H1 (cell line): ENCODE data around the gene ABCA6. TPM values are rescaled to one million over a fixed set of nuclear protein-coding genes. Genes with fewer than 3 reads are reported as not detected.

Experiments
- CTCF ChIA-PET: fragments of 300-600 bp; sonication (Branson Sonifier 250); formaldehyde crosslinking; loops from one replicate; lab custom pipeline; 2021; ENCODE audit not compliant: partially characterized antibody; lab: Charles Lee
- POLR2A ChIA-PET: fragments of 300-600 bp; sonication (Branson Sonifier 250); formaldehyde crosslinking; loops from one replicate; lab custom pipeline; 2021; ENCODE audit warnings: inconsistent platforms; ENCODE audit not compliant: partially characterized antibody; lab: Charles Lee
- DNase-seq, 2 experiments: peaks; one replicate each; pipeline versions ENCODE4 v3.0.0 to v3.0.0-alpha.2; 2010 to 2022; ENCODE audit warnings: low spot score in 2 of 2, low read depth in 1 of 2, mixed read lengths in 1 of 2
- FAIRE-seq: peaks from 2 replicates; lab custom pipeline; 2011; peaks lifted over from hg19 to GRCh38; lab: Jason Lieb, UNC
- H2AFZ ChIP-seq: 2 replicates; pipeline ENCODE4 v1.8.1; 2012; ENCODE audit warnings: low read length, inconsistent platforms
- H2AK5ac ChIP-seq: 2 replicates; pipeline ENCODE4 v1.6.1; 2013; ENCODE audit warnings: low read depth, low read length
- H2BK120ac ChIP-seq: replicated peaks from 2 replicates; pipeline ENCODE3; 2013; ENCODE audit warnings: low read depth, low read length, inconsistent platforms
- H2BK12ac ChIP-seq: 2 replicates; pipeline ENCODE4 v1.6.1; 2013; ENCODE audit warnings: low read depth, low read length
- H2BK15ac ChIP-seq: 2 replicates; pipeline ENCODE4 v1.6.1; 2013; ENCODE audit warnings: low read length
- H2BK20ac ChIP-seq: 2 replicates; pipeline ENCODE4 v1.6.1; 2013; ENCODE audit warnings: low read length
- H2BK5ac ChIP-seq: 2 replicates; pipeline ENCODE4 v1.6.1; 2013; ENCODE audit warnings: low read depth, low read length
- H3K14ac ChIP-seq: 2 replicates; pipeline ENCODE4 v1.6.1; 2013; ENCODE audit warnings: inconsistent platforms; ENCODE audit not compliant: insufficient read length
- H3K18ac ChIP-seq: 2 replicates; pipeline ENCODE4 v1.6.1; 2013; ENCODE audit warnings: low read length; ENCODE audit errors: extremely low read depth
- H3K23ac ChIP-seq: 2 replicates; pipeline ENCODE4 v1.6.1; 2013; ENCODE audit warnings: inconsistent platforms; ENCODE audit not compliant: insufficient read length
- H3K23me2 ChIP-seq: 2 replicates; pipeline ENCODE4 v1.6.1; 2013; ENCODE audit warnings: low read depth, low read length
- H3K27ac ChIP-seq: 2 replicates; pipeline ENCODE4 v1.6.1; 2011; ENCODE audit warnings: low read depth, low read length, inconsistent platforms
- H3K27me3 ChIP-seq, 4 experiments: replicated peaks in 1 of 4; 1 replicate in 1 of 4; 2 replicates in 3 of 4; pipeline versions ENCODE4 v1.6.1 to v1.8.1; 2011 to 2013; ENCODE audit warnings: low read length in 3 of 4, mild to moderate bottlenecking in 3 of 4, inconsistent platforms in 2 of 4, mixed read lengths in 2 of 4, moderate library complexity in 1 of 4; ENCODE audit not compliant: control insufficient read depth in 3 of 4, insufficient read depth in 3 of 4; ENCODE audit errors: extremely low read depth in 1 of 4
- H3K36me3 ChIP-seq, 4 experiments: 2 replicates each; pipeline versions ENCODE4 v1.6.1 to v1.8.1; 2011 to 2013; ENCODE audit warnings: mild to moderate bottlenecking in 4 of 4, low read length in 3 of 4, moderate library complexity in 2 of 4, control low read depth in 1 of 4, inconsistent platforms in 1 of 4; ENCODE audit not compliant: insufficient read depth in 4 of 4, control insufficient read depth in 2 of 4
- H3K4ac ChIP-seq: replicated peaks from 2 replicates; pipeline ENCODE3; 2013; ENCODE audit warnings: low read length, low read depth, mixed read lengths, inconsistent platforms; ENCODE audit not compliant: insufficient read length
- H3K4me1 ChIP-seq, 4 experiments: replicated peaks in 1 of 4; 1 replicate in 1 of 4; 2 replicates in 3 of 4; pipeline versions ENCODE4 v1.6.1 to v1.8.1; 2011 to 2013; ENCODE audit warnings: low read length in 3 of 4, inconsistent platforms in 2 of 4, mixed read lengths in 1 of 4; ENCODE audit not compliant: insufficient read depth in 4 of 4, control insufficient read depth in 3 of 4
- H3K4me2 ChIP-seq, 2 experiments: 2 replicates each; pipeline versions ENCODE4 v1.6.1 to v1.8.1; 2011 to 2013; ENCODE audit warnings: low read depth in 2 of 2, low read length in 2 of 2, control low read depth in 1 of 2, inconsistent platforms in 1 of 2, mild to moderate bottlenecking in 1 of 2; ENCODE audit not compliant: insufficient read depth in 1 of 2
- H3K4me3 ChIP-seq, 4 experiments: fragments of 200-600, 300-600 bp in 1 of 4; sonication (generic), shearing (Covaris generic), sonication (Bioruptor Twin) in 1 of 4; 2 replicates each; pipeline versions ENCODE4 v1.5.1 to v1.8.1; 2011 to 2016; ENCODE audit warnings: low read length in 4 of 4, low read depth in 3 of 4, control low read depth in 2 of 4, inconsistent platforms in 2 of 4, mild to moderate bottlenecking in 2 of 4, mixed read lengths in 1 of 4, moderate library complexity in 1 of 4; ENCODE audit not compliant: insufficient read depth in 2 of 4; ENCODE audit errors: extremely low read depth in 1 of 4
- H3K56ac ChIP-seq: replicated peaks from 2 replicates; pipeline ENCODE3; 2013; ENCODE audit warnings: low read depth, mild to moderate bottlenecking, mixed read lengths, low read length, inconsistent platforms; ENCODE audit not compliant: insufficient read length
- H3K79me1 ChIP-seq: 2 replicates; pipeline ENCODE4 v1.6.1; 2013; ENCODE audit warnings: low read depth, low read length, control low read depth
- H3K79me2 ChIP-seq, 2 experiments: 2 replicates each; pipeline versions ENCODE4 v1.6.1 to v1.8.1; 2012 to 2013; ENCODE audit warnings: low read length in 2 of 2, mild to moderate bottlenecking in 2 of 2, inconsistent platforms in 1 of 2; ENCODE audit not compliant: insufficient read depth in 2 of 2, control insufficient read depth in 1 of 2
- H3K9ac ChIP-seq, 4 experiments: replicated peaks in 1 of 4; 1 replicate in 1 of 4; 2 replicates in 3 of 4; pipeline versions ENCODE4 v1.6.1 to v1.8.1; 2011 to 2013; ENCODE audit warnings: low read depth in 3 of 4, low read length in 3 of 4, control low read depth in 2 of 4, mild to moderate bottlenecking in 2 of 4, moderate library complexity in 2 of 4, inconsistent platforms in 1 of 4; ENCODE audit errors: extremely low read depth in 1 of 4
- H3K9me3 ChIP-seq, 2 experiments: 2 replicates each; pipeline versions ENCODE4 v1.6.1 to v1.8.1; 2012 to 2013; ENCODE audit warnings: mild to moderate bottlenecking in 2 of 2, moderate library complexity in 2 of 2, control low read depth in 1 of 2, inconsistent platforms in 1 of 2, low read depth in 1 of 2, low read length in 1 of 2, mixed read lengths in 1 of 2; ENCODE audit not compliant: insufficient read depth in 2 of 2
- H4K20me1 ChIP-seq, 2 experiments: replicated peaks in 1 of 2; 2 replicates each; pipeline versions ENCODE3 to v1.8.1; 2011 to 2013; ENCODE audit warnings: inconsistent platforms in 2 of 2, low read length in 2 of 2, mild to moderate bottlenecking in 1 of 2; ENCODE audit not compliant: insufficient read depth in 2 of 2, control insufficient read depth in 1 of 2
- H4K5ac ChIP-seq: 2 replicates; pipeline ENCODE4 v1.6.1; 2013; ENCODE audit warnings: low read length, low read depth, mixed read lengths, inconsistent platforms; ENCODE audit not compliant: insufficient read length
- H4K8ac ChIP-seq: 2 replicates; pipeline ENCODE4 v1.8.0; 2013; ENCODE audit warnings: mild to moderate bottlenecking, moderate library complexity, low read length, inconsistent platforms; ENCODE audit not compliant: insufficient read depth; ENCODE audit errors: extremely low read depth
- H4K91ac ChIP-seq: replicated peaks from 2 replicates; pipeline ENCODE3; 2013; ENCODE audit warnings: low read length, mixed read lengths, inconsistent platforms; ENCODE audit not compliant: insufficient read length
- CBX5 ChIP-seq: fragments of 300-800, 300-1000 bp; sonication (generic); IDR thresholded peaks from 2 replicates; pipeline ENCODE4 v1.7.1; 2016; ENCODE audit warnings: antibody characterized with exemption, low read length, low read depth
- CTBP2 ChIP-seq: IDR thresholded peaks from 2 replicates; pipeline ENCODE4 v1.7.0; 2011; ENCODE audit warnings: borderline replicate concordance, mild to moderate bottlenecking, moderate library complexity, mixed read lengths, low read length; ENCODE audit not compliant: insufficient read depth, insufficient read length
- EGR1 ChIP-seq: IDR thresholded peaks from 2 replicates; pipeline ENCODE4 v1.6.1; 2011; ENCODE audit warnings: low read depth, low read length, borderline replicate concordance
- FOSL1 ChIP-seq: IDR thresholded peaks from 2 replicates; pipeline ENCODE4 v1.6.1; 2011; ENCODE audit warnings: mild to moderate bottlenecking, low read depth, low read length, moderate library complexity; ENCODE audit not compliant: insufficient read depth
- HDAC2 ChIP-seq, 2 experiments: fragments of 300-600 bp in 1 of 2; sonication (generic) in 1 of 2; IDR thresholded peaks; 2 replicates each; pipeline ENCODE4 v1.6.1; 2011 to 2012; ENCODE audit warnings: low read depth in 2 of 2, low read length in 2 of 2, mild to moderate bottlenecking in 2 of 2, moderate library complexity in 2 of 2, borderline replicate concordance in 1 of 2, inconsistent platforms in 1 of 2
- KDM1A ChIP-seq: fragments of 200-600, 300-600 bp; sonication (generic); IDR thresholded peaks from 2 replicates; pipeline ENCODE4 v1.7.1; 2016; ENCODE audit warnings: mild to moderate bottlenecking, low read length, borderline replicate concordance
- NANOG ChIP-seq: IDR thresholded peaks from 2 replicates; pipeline ENCODE4 v1.6.1; 2011; ENCODE audit warnings: low read length, low read depth, mild to moderate bottlenecking, inconsistent platforms; ENCODE audit not compliant: insufficient read depth, poor library complexity, severe bottlenecking
- SP1 ChIP-seq: IDR thresholded peaks from 2 replicates; pipeline ENCODE4 v1.6.1; 2011; ENCODE audit warnings: low read depth, low read length
- TEAD4 ChIP-seq: IDR thresholded peaks from 2 replicates; pipeline ENCODE4 v1.6.1; 2012; ENCODE audit warnings: low read depth, low read length, inconsistent platforms, mixed read lengths
- YY1 ChIP-seq: IDR thresholded peaks from 2 replicates; pipeline ENCODE4 v1.6.1; 2011; ENCODE audit warnings: low read depth, mild to moderate bottlenecking, low read length
- WGBS, 2 experiments: shearing (Covaris generic) in 1 of 2; methylation state at CpG; one replicate each; pipeline versions ENCODE4 v1.1.6 to v1.1.7; 2013 to 2015; ENCODE audit warnings: low lambda C conversion rate in 2 of 2, mixed read lengths in 2 of 2, inconsistent platforms in 1 of 2, low coverage in 1 of 2, missing lambda C conversion rate in 1 of 2; ENCODE audit not compliant: insufficient replicate concordance in 2 of 2, insufficient coverage in 1 of 2, insufficient read length in 1 of 2; ENCODE audit errors: extremely low coverage in 1 of 2, missing lambda C conversion rate in 1 of 2; 5-methylcytosine and 5-hydroxymethylcytosine counted together
- polyA plus RNA-seq, 7 experiments: library from polyadenylated mRNA; depleted of rRNA in 3 of 7; stranded (reverse) in 5 of 7; unstranded in 2 of 7; fragments of >200 nt in 5 of 7; fragments of 200-250 nt in 2 of 7; gene quantifications; 1 replicate in 5 of 7; 2 replicates in 1 of 7; 4 replicates in 1 of 7; pipeline versions ENCODE4 v1.2.1 to v1.2.3, GENCODE V29; 2011 to 2013; ENCODE audit warnings: missing spikeins in 2 of 7, mixed read lengths in 2 of 7
- total RNA-seq: library from RNA; stranded (reverse); fragmentation: NEBNext Ultra II Directional; extraction: Animal tissue kit (Norgen Biotek cat#: 25700); gene quantifications from 2 replicates; pipeline ENCODE4 v1.2.1, GENCODE V29; 2021
- TF ChIP-seq, protein P1 (sequence below): IDR thresholded peaks from 2 replicates; pipeline ENCODE4 v1.6.1; 2011; ENCODE audit warnings: low read depth, mild to moderate bottlenecking, low read length; ENCODE audit not compliant: insufficient read depth
- TF ChIP-seq, protein P2 (sequence below): IDR thresholded peaks from 2 replicates; pipeline ENCODE4 v1.6.1; 2012; ENCODE audit warnings: low read length, inconsistent platforms

ABCA6 gene
- total and polyA plus RNA-seq, 2 of the 8 experiments (the other 6 are each of a cell fraction or from before 2014, with no cell fraction given) = not detected

DNA sequence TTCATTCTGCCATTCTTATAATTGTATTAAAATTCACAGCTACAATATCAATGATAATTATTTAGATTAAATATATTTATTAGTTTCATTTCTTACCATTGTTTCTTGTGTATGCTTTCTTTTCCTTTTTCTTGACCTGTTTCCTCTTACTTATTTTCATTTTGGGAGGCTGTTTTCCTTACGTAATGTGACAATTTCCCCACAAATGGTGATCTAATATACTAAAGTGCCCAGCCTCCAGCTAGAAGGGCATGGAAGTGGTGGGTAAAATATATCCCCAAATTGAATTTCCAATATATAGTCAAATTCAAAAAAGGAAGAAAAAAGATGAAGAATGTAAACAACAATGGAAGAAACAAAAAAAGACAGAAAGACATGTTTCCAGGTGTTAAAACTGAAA is 1.5 kb upstream of the ABCA6 start:
- H3K27me3 ChIP-seq = no peaks in the 10 kb centered on the region
- H2BK20ac ChIP-seq = no peak overlapping the region
- FAIRE-seq = no peak
- no peak overlapping the region for H4K91ac ChIP-seq
- no peaks in the 10 kb centered on the region for H3K9me3 ChIP-seq
- H3K79me1 ChIP-seq = no peaks in the 10 kb centered on the region
- no peak overlapping the region for H3K4me2 ChIP-seq
- H2AK5ac ChIP-seq = no peak overlapping the region
- H4K20me1 ChIP-seq = no peaks in the 10 kb centered on the region
- H3K23me2 ChIP-seq = no peaks in the 10 kb centered on the region
- no peak overlapping the region for H3K18ac ChIP-seq
- H2BK12ac ChIP-seq = no peak overlapping the region
- H3K4me3 ChIP-seq = no peak overlapping the region
- no peak overlapping the region for H4K5ac ChIP-seq
- H3K4ac ChIP-seq = no peak overlapping the region
- no peaks in the 10 kb centered on the region for H3K36me3 ChIP-seq
- H3K14ac ChIP-seq = no peak overlapping the region
- no peak overlapping the region for H3K23ac ChIP-seq
- 87% methylated on average over 1 of the region's 1 CpG; no CpG with 5 or more reads in 1 of the 2 experiments for WGBS, 2 experiments
- ChIA-PET CTCF (interaction anchor here (1.1 kb wide), 2 partner anchors 11 to 348 kb away, joined by 3 to 6 read pairs; no protein-coding TSS in a partner anchor), POLR2A (no interaction called here)
- H3K4me1 ChIP-seq = peaks cover 0 to 5% (median 0%) of the 10 kb centered on the region in 4 experiments; a peak in 1 of 7 replicates
- H3K27ac ChIP-seq = no peak overlapping the region
- H2AFZ ChIP-seq = no peak overlapping the region
- no peak overlapping the region for H2BK15ac ChIP-seq
- DNase-seq = no peak
- H2BK120ac ChIP-seq = no peak overlapping the region
- H2BK5ac ChIP-seq = no peak overlapping the region
- H3K56ac ChIP-seq = no peak overlapping the region
- no peak overlapping the region for H3K9ac ChIP-seq
- no peaks in the 10 kb centered on the region for H3K79me2 ChIP-seq
- no peak overlapping the region for H4K8ac ChIP-seq
- TF ChIP-seq, protein P1, sequence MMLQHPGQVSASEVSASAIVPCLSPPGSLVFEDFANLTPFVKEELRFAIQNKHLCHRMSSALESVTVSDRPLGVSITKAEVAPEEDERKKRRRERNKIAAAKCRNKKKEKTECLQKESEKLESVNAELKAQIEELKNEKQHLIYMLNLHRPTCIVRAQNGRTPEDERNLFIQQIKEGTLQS = no peak
- TF ChIP-seq, protein P2, sequence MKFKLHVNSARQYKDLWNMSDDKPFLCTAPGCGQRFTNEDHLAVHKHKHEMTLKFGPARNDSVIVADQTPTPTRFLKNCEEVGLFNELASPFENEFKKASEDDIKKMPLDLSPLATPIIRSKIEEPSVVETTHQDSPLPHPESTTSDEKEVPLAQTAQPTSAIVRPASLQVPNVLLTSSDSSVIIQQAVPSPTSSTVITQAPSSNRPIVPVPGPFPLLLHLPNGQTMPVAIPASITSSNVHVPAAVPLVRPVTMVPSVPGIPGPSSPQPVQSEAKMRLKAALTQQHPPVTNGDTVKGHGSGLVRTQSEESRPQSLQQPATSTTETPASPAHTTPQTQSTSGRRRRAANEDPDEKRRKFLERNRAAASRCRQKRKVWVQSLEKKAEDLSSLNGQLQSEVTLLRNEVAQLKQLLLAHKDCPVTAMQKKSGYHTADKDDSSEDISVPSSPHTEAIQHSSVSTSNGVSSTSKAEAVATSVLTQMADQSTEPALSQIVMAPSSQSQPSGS = no peak
- TF ChIP-seq TEAD4 (no peak), HDAC2 (IDR thresholded peaks at IDR 0.05; ENCODE audit: borderline replicate concordance in 1 of 2, low read depth in 2 of 2, low read length in 2 of 2) (no peak), YY1 (no peak), CBX5 (no peak), FOSL1 (no peak), KDM1A (no peak), NANOG (no peak), EGR1 (no peak), CTBP2 (no peak), SP1 (no peak)
